Mucosa of stomach (tissue), 1 donor: ENCODE measurements around the gene RSF1.

ENCODE experiments used
- H3K27me3 ChIP-seq: one replicate; pipeline ENCODE4 v1.7.0; 2013; ENCODE audit warnings: mild to moderate bottlenecking, low read length; ENCODE audit not compliant: control insufficient read depth, insufficient read depth
- H3K36me3 ChIP-seq: one replicate; pipeline ENCODE4 v1.7.0; 2013; ENCODE audit warnings: low read length; ENCODE audit not compliant: control insufficient read depth, insufficient read depth
- H3K4me1 ChIP-seq: one replicate; pipeline ENCODE4 v1.7.0; 2013; ENCODE audit warnings: mild to moderate bottlenecking, low read length; ENCODE audit not compliant: control insufficient read depth, insufficient read depth
- H3K4me3 ChIP-seq: one replicate; pipeline ENCODE4 v1.7.0; 2013; ENCODE audit warnings: low read length
- H3K9ac ChIP-seq: one replicate; pipeline ENCODE4 v1.7.0; 2013; ENCODE audit warnings: mild to moderate bottlenecking, low read length, moderate library complexity
- H3K9me3 ChIP-seq: one replicate; pipeline ENCODE4 v1.7.0; 2013; ENCODE audit warnings: mild to moderate bottlenecking, low read length, moderate library complexity; ENCODE audit not compliant: control insufficient read depth
- donor health status: Pancreatic carcinoma.

The RSF1 gene

DNA sequence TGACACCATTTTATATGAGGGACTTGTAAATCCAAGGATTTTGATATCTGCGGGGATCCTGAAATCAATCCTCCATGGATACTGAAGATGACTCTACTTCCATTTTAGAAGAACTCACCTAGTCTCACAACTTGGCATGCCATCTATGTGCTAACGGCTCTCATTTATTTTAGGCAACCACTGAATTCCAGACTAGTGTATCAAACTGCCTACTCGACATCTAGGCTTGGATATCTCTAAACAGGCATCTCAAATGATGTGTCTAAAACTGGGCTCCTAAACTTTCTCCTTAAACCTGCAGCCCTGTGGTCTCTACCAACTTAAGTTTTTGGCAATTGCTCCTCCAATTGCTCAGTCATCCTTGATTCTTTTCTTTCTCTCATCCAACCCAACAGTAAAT, 151.8 kb downstream of the RSF1 start:
- no peaks in the 10 kb centered on the region for H3K4me1 ChIP-seq
- H3K27me3 ChIP-seq = no peaks in the 10 kb centered on the region
- H3K4me3 ChIP-seq = no peak overlapping the region
- no peak overlapping the region for H3K9ac ChIP-seq
- H3K9me3 ChIP-seq = no peaks in the 10 kb centered on the region
- no peaks in the 10 kb centered on the region for H3K36me3 ChIP-seq

DNA sequence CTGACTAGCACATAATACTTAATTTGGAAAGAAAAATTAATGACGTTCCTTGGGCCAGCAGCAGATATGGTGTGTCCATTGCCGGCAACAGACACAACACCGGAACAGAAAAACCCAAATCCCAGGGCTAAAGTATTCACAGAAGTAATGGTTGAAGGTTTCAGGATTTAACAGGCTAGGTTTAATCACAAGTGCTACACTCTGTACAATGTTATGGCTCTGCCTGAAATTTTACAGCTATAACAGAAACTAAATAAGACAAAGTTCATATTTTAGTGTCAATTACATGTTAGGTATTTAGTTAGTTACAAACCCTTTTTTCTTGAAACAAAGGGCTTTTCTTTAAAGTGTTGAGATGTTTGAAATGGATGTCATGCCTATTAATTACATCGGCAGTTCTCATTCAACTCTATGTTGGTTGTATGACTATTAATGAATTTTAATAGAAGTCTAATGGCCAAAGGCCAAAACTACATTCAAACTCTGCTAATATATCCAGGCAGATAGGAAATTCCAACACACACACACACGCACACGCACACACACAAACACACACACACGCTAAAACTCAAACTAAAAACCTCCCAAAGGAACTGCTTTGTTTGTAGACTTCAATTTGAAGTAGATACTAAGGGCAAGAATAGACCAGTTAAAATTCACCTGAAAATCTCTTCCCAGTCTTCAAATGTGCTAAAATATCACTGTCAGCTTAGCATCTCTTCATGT, 155.1 kb downstream of the RSF1 start:
- H3K4me1 ChIP-seq = no peaks in the 10 kb centered on the region
- no peaks in the 10 kb centered on the region for H3K9me3 ChIP-seq
- H3K4me3 ChIP-seq = no peak overlapping the region
- H3K9ac ChIP-seq = no peak overlapping the region
- no peaks in the 10 kb centered on the region for H3K27me3 ChIP-seq
- no peaks in the 10 kb centered on the region for H3K36me3 ChIP-seq

DNA sequence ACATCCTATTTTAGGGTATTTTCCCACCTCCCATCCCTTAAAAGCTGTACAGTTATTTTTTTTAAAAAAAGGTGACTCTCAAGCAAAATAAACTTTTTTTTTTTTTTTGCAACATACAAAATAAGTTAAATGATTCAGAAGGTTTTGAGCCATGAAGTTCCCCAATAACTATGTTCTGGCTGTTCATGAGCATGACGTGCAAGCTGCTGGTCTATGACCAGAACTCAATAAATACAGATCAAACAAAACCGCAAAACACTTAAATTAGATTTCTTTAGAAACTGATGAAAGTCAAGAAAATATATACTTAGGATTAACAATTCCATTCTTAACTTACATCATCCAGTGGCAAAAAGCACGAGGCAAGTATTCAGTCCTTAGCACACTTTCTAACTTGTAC, 158.9 kb downstream of the RSF1 start:
- H3K36me3 ChIP-seq = no peaks in the 10 kb centered on the region
- H3K9ac ChIP-seq = no peak overlapping the region

DNA sequence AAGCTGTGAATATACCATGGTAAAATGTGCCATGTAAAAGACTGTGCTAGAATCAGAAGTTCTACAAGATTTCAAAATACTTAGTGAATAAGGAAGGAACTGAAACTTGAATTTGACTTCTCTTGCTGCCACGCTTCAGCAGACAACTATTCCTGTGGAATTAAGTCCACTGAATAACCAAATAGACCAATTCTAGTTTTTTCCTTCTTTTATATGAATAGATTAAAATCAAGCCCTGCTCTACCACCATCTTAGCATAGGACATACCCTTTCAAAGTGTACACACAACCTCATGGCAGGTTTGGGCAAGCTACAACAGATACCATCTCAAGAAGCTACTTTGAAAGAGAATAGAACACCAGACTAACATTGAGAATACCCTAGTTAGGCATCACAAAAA, 159.6 kb downstream of the RSF1 start:
- H3K9me3 ChIP-seq = no peaks in the 10 kb centered on the region
- no peaks in the 10 kb centered on the region for H3K36me3 ChIP-seq
- no peak overlapping the region for H3K4me3 ChIP-seq
- no peaks in the 10 kb centered on the region for H3K4me1 ChIP-seq
- no peak overlapping the region for H3K9ac ChIP-seq
- no peaks in the 10 kb centered on the region for H3K27me3 ChIP-seq

More for the DNA sequence above, 158.9 kb downstream of the RSF1 start:
- Histone ChIP-seq H3K9me3 (no peaks in the 10 kb centered on the region), H3K27me3 (no peaks in the 10 kb centered on the region), H3K4me3 (no peak overlapping the region), H3K4me1 (no peaks in the 10 kb centered on the region)

DNA sequence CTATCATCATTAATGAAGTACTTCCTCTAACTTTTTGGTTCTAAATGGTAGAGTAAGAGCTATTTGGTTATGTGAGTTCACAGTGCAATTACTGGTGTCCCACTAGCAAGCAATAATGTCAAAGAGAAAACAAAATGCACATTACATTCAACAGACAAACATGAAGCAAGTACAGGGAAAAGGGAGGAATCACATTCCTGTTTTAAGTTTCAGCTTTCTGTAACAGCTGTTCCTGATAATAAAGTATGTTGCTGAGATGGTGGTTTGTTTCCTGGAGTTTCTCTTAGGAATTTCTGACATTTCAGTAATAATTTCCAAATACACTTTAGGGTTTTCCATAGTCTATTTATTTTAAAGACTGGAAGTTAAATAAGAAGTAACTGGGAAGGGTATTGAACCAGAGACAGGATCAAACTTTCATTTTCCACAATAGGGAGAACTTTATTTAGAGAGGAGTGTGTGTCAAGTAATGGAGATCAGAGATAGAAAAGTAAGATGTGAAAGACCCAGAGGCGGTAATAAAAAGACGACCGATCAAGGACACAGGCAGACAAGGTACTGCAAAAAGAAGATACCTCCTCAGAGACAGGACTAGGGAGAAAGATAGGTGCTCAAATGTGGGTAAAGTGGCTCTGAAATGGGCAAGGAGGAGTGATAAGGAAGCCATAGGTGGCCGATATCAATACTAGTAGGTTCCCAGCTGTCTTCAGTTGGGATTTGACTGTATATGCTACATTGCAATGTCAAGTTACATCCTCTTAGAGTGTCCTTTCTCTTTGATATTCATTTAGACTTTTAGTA, 162.1 kb downstream of the RSF1 start:
- H3K9me3 ChIP-seq = no peaks in the 10 kb centered on the region
- no peaks in the 10 kb centered on the region for H3K4me1 ChIP-seq
- no peaks in the 10 kb centered on the region for H3K27me3 ChIP-seq
- H3K36me3 ChIP-seq = no peaks in the 10 kb centered on the region
- H3K9ac ChIP-seq = no peak overlapping the region
- H3K4me3 ChIP-seq = no peak overlapping the region

DNA sequence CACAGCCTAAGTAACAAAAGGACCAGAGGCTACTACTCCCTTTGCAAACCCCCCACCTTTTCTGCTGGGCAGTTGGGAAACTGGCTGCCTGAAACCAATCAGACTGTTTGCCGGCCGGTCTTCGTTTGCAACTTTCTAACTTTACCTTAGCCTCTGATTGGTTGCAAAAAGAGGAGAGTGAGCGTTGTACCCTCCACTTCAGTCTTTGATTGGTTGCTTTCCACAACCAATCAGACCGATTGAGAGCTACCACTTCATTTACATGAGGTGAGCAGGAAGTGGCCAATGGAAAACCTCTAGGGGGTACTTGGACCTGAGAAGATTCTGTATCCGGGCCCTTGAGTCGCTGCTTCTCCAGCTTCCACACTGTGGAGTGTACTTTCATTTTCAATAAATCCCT, 164.2 kb downstream of the RSF1 start:
- Histone ChIP-seq H3K4me1 (no peaks in the 10 kb centered on the region), H3K4me3 (no peak overlapping the region), H3K9ac (no peak overlapping the region), H3K36me3 (no peaks in the 10 kb centered on the region), H3K27me3 (no peaks in the 10 kb centered on the region), H3K9me3 (no peaks in the 10 kb centered on the region)

DNA sequence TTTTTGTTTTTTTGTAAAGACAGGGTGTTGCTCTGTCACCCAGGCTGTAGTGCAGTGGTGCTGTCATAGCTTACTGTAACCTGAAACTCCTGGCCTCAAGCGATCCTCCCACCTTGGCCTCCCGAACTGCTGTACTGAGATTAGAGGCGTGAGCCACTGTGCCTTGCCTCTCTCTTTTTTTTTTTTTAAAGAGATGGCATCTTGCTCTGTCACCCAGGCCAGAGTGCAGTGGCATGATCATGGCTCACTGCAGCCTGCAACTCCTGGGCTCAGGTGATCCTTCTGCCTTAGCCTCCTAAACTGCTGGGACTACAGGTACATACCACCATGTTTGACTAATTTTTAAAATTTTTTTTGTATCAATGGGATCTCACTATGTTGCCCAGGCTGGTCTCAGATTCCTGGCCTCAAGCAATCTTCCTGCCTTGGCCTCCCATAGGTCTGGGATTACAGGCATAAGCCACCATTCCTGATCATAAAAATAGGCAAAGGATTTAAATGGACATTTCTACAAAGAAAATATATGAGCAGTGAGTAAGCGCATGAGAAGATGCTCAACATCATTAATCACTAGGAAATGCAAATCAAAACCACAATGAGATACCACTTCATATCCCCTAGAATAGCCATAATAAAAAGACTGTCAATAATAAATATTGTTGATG, 165.6 kb downstream of the RSF1 start:
- Histone ChIP-seq H3K9ac (no peak overlapping the region), H3K4me1 (no peaks in the 10 kb centered on the region), H3K9me3 (no peaks in the 10 kb centered on the region), H3K27me3 (no peaks in the 10 kb centered on the region), H3K36me3 (no peaks in the 10 kb centered on the region), H3K4me3 (no peak overlapping the region)

DNA sequence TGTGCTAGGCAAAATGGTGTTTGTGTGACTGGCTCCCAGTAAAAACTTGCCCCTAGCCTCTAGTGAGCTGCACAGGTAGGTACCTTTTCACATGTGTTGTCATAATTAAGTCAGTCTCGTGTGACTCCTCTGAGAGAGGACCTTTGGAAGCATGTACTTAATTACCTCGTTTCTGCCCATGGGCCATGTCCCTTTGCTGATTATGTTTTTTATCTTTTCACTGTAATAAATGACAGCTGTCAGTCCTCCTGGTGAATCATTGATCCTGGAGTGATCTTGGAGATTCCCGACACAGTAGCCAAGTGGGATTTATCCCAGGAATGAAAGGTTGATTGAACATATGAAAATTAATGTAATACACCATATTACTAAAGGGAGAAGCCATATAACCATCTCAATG, 170.4 kb downstream of the RSF1 start:
- Histone ChIP-seq H3K36me3 (no peaks in the 10 kb centered on the region), H3K27me3 (no peaks in the 10 kb centered on the region), H3K4me1 (no peaks in the 10 kb centered on the region), H3K9me3 (no peaks in the 10 kb centered on the region), H3K4me3 (no peak overlapping the region), H3K9ac (no peak overlapping the region)

DNA sequence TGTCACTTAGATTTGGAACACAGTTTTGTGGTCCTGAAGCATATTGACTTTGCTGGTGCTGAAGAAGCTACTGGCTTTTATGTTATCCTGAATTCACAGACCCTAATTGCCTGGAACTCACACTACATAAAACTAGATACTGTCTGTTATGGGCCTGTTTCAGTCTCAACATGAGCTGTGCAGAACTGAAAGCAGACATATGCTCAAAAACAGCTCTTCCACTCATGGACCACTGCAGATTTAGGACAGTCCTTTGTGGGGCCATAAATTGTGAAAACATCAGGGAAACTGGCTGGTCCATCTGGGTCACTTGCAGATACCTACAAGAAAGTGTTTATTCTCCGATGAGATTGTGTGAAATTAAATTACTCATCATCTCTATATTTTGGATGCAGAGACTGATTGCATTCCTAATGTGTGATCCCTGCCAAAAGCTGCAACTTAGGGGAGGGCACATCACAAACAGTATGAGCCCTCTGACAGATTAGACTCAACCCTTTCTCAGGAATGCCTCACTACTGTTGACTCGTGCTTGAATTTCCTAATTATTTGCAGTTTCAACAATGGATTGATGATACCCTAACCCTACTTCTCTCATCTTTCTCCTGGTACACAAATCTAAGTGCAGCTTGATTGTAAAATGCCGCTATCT, 172.7 kb downstream of the RSF1 start:
- H3K4me3 ChIP-seq = no peak overlapping the region
- no peaks in the 10 kb centered on the region for H3K27me3 ChIP-seq
- H3K4me1 ChIP-seq = no peaks in the 10 kb centered on the region
- H3K9me3 ChIP-seq = no peaks in the 10 kb centered on the region
- H3K9ac ChIP-seq = no peak overlapping the region
- no peaks in the 10 kb centered on the region for H3K36me3 ChIP-seq

DNA sequence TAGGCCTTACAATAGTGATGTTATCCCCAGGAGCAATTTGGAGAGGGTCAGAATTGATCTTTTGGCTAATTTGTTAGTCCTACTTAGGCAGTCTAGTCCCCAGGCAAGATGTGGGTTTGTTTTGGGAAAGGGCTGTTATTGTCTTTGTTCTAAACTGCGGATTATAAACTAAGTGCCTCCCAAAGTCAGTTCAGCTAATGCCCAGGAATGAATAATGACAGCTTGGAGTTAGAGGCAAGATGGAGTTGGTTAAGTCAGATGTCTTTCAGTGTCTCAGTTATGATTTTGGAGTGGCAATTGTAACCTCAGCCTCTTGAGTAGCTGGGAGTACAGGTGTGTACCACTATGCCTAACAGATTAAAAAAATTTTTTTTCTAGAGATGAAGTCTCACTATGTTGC, 175.6 kb downstream of the RSF1 start:
- Histone ChIP-seq H3K27me3 (no peaks in the 10 kb centered on the region), H3K4me1 (no peaks in the 10 kb centered on the region), H3K9me3 (no peaks in the 10 kb centered on the region), H3K9ac (no peak overlapping the region), H3K4me3 (no peak overlapping the region), H3K36me3 (no peaks in the 10 kb centered on the region)

DNA sequence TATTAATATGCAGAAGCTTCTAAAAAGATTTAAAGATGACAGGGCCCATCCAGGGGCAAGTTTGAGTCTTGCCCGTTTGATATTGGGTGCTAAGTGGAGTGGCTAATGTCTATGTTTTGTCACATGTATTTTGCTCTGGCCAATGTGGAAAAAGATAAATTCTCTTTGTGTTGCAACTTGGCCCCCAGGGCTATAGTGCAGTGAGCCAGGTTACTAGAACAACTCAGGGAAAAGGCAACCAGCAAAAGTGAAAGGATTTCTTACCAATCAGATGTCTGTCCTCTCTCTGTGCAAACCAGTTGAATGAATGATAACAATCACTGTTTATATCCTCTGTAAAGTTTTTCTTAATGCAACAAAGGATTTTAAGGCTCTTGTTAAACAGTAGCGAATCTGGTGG, 178.3 kb downstream of the RSF1 start:
- Histone ChIP-seq H3K4me1 (no peaks in the 10 kb centered on the region), H3K27me3 (no peaks in the 10 kb centered on the region), H3K36me3 (no peaks in the 10 kb centered on the region), H3K9ac (no peak overlapping the region), H3K9me3 (no peaks in the 10 kb centered on the region), H3K4me3 (no peak overlapping the region)
